H9 (cell line): Measurements from ENCODE around the gene GRB10. TPM values are rescaled to one million over a fixed set of nuclear protein-coding genes. Genes with fewer than 3 reads are reported as not detected.

Experiments
- DNase-seq: peaks from one replicate; pipeline ENCODE4 v3.0.0-alpha.2; 2017
- H2AFZ ChIP-seq: one replicate; pipeline ENCODE4 v1.6.1; 2013; ENCODE audit warnings: mild to moderate bottlenecking, low read length, control low read depth, moderate library complexity
- H2AK5ac ChIP-seq: 2 replicates; pipeline ENCODE4 v1.6.1; 2013; ENCODE audit warnings: low read length, control low read depth, mixed read lengths; ENCODE audit not compliant: insufficient read length
- H2BK120ac ChIP-seq: one replicate; pipeline ENCODE4 v1.6.1; 2013; ENCODE audit warnings: low read depth, mild to moderate bottlenecking, low read length, control low read depth, inconsistent platforms; ENCODE audit not compliant: poor library complexity, severe bottlenecking
- H2BK12ac ChIP-seq: 2 replicates; pipeline ENCODE4 v1.6.1; 2013; ENCODE audit warnings: low read length, control low read depth, mixed read lengths, low read depth; ENCODE audit not compliant: insufficient read length
- H2BK15ac ChIP-seq: 2 replicates; pipeline ENCODE4 v1.6.1; 2013; ENCODE audit warnings: low read depth, low read length, control low read depth
- H2BK20ac ChIP-seq: one replicate; pipeline ENCODE4 v1.6.1; 2013; ENCODE audit warnings: low read depth, mild to moderate bottlenecking, low read length, control low read depth, inconsistent platforms; ENCODE audit not compliant: poor library complexity, severe bottlenecking
- H2BK5ac ChIP-seq: 2 replicates; pipeline ENCODE4 v1.6.1; 2013; ENCODE audit warnings: low read length, control low read depth, mixed read lengths; ENCODE audit not compliant: insufficient read length
- H3K14ac ChIP-seq: 2 replicates; pipeline ENCODE4 v1.6.1; 2013; ENCODE audit warnings: low read length, control low read depth; ENCODE audit not compliant: insufficient read depth
- H3K18ac ChIP-seq: 2 replicates; pipeline ENCODE4 v1.6.1; 2013; ENCODE audit warnings: low read depth, mild to moderate bottlenecking, mixed read lengths, low read length, control low read depth; ENCODE audit not compliant: insufficient read length
- H3K23ac ChIP-seq: 2 replicates; pipeline ENCODE4 v1.6.1; 2013; ENCODE audit warnings: low read length, control low read depth, mixed read lengths, low read depth; ENCODE audit not compliant: insufficient read length
- H3K23me2 ChIP-seq: 2 replicates; pipeline ENCODE4 v1.6.1; 2013; ENCODE audit warnings: low read depth, mild to moderate bottlenecking, mixed read lengths, low read length, control low read depth; ENCODE audit not compliant: insufficient read length, poor library complexity, severe bottlenecking
- H3K27ac ChIP-seq: 2 replicates; pipeline ENCODE4 v1.5.1; 2013; ENCODE audit warnings: low read length, control low read depth, mixed read lengths, low read depth; ENCODE audit not compliant: insufficient read length
- H3K27me3 ChIP-seq: 2 replicates; pipeline ENCODE4 v1.6.1; 2013; ENCODE audit warnings: low read length, control low read depth, inconsistent platforms; ENCODE audit not compliant: insufficient read depth
- H3K4ac ChIP-seq: 2 replicates; pipeline ENCODE4 v1.6.1; 2013; ENCODE audit warnings: low read depth, mild to moderate bottlenecking, control low read depth, inconsistent platforms, low read length, moderate library complexity
- H3K4me1 ChIP-seq: 2 replicates; pipeline ENCODE4 v1.6.1; 2013; ENCODE audit warnings: low read length, control low read depth, inconsistent platforms; ENCODE audit not compliant: insufficient read depth
- H3K4me2 ChIP-seq: 2 replicates; pipeline ENCODE4 v1.6.1; 2013; ENCODE audit warnings: low read length, control low read depth, mixed read lengths; ENCODE audit not compliant: insufficient read length, insufficient read depth
- H3K56ac ChIP-seq: 2 replicates; pipeline ENCODE4 v1.6.1; 2013; ENCODE audit warnings: low read depth, mild to moderate bottlenecking, mixed read lengths, low read length, control low read depth; ENCODE audit not compliant: insufficient read length
- H3K79me1 ChIP-seq: 2 replicates; pipeline ENCODE4 v1.6.1; 2013; ENCODE audit warnings: low read depth, mild to moderate bottlenecking, moderate library complexity, low read length, control low read depth, inconsistent platforms; ENCODE audit not compliant: insufficient read depth, poor library complexity, severe bottlenecking
- H3K79me2 ChIP-seq: 2 replicates; pipeline ENCODE4 v1.6.1; 2013; ENCODE audit warnings: low read length, control low read depth, inconsistent platforms; ENCODE audit not compliant: insufficient read depth
- H3K9ac ChIP-seq: 2 replicates; pipeline ENCODE4 v1.6.1; 2013; ENCODE audit warnings: low read length, control low read depth, mixed read lengths; ENCODE audit not compliant: insufficient read length; ENCODE audit errors: extremely low read depth
- H3K9me3 ChIP-seq: one replicate; pipeline ENCODE4 v1.6.1; 2013; ENCODE audit warnings: low read depth, low read length, inconsistent platforms; ENCODE audit not compliant: control insufficient read depth
- H3T11ph ChIP-seq: one replicate; pipeline ENCODE4 v1.6.1; 2013; ENCODE audit warnings: mild to moderate bottlenecking, low read length, control low read depth, inconsistent platforms
- H4K20me1 ChIP-seq: one replicate; pipeline ENCODE4 v1.6.1; 2013; ENCODE audit not compliant: control insufficient read depth, insufficient read length, insufficient read depth
- H4K5ac ChIP-seq: 2 replicates; pipeline ENCODE4 v1.6.1; 2013; ENCODE audit warnings: low read depth, mild to moderate bottlenecking, mixed read lengths, low read length, control low read depth; ENCODE audit not compliant: insufficient read length
- H4K8ac ChIP-seq: replicated peaks from 2 replicates; pipeline ENCODE4 v1.6.1; 2013; ENCODE audit warnings: low read length, control low read depth, mixed read lengths, low read depth; ENCODE audit not compliant: insufficient read length
- H4K91ac ChIP-seq: 2 replicates; pipeline ENCODE4 v1.6.1; 2013; ENCODE audit warnings: low read depth, mild to moderate bottlenecking, moderate library complexity, mixed read lengths, low read length, control low read depth; ENCODE audit not compliant: insufficient read length
- H3K27ac Mint-ChIP-seq, 3 experiments: 2 replicates in 2 of 3; 3 replicates in 1 of 3; pipeline ENCODE4 v1.8.0; 2020 to 2021; ENCODE audit warnings: mixed read lengths in 3 of 3, mild to moderate bottlenecking in 1 of 3, moderate library complexity in 1 of 3
- H3K27me3 Mint-ChIP-seq: 2 replicates; pipeline ENCODE4 v1.8.0; 2021; ENCODE audit warnings: low read depth, mild to moderate bottlenecking, moderate library complexity, mixed read lengths
- H3K36me3 Mint-ChIP-seq, 3 experiments: 2 replicates in 2 of 3; 3 replicates in 1 of 3; pipeline ENCODE4 v1.8.0; 2020 to 2021; ENCODE audit warnings: low read depth in 3 of 3, mixed read lengths in 3 of 3; ENCODE audit not compliant: insufficient read depth in 1 of 3
- H3K4me1 Mint-ChIP-seq, 2 experiments: 2 replicates each; pipeline ENCODE4 v1.8.0; 2020; ENCODE audit warnings: mixed read lengths in 2 of 2
- H3K4me3 Mint-ChIP-seq, 2 experiments: 2 replicates in 1 of 2; 3 replicates in 1 of 2; pipeline ENCODE4 v1.8.0; 2020 to 2021; ENCODE audit warnings: mild to moderate bottlenecking in 2 of 2, mixed read lengths in 2 of 2, moderate library complexity in 1 of 2
- H3K9me3 Mint-ChIP-seq, 2 experiments: 2 replicates in 1 of 2; 3 replicates in 1 of 2; pipeline ENCODE4 v1.8.0; 2020; ENCODE audit warnings: mild to moderate bottlenecking in 2 of 2, mixed read lengths in 2 of 2, moderate library complexity in 1 of 2
- CTCF ChIP-seq: fragments of 200-600 bp; sonication (generic); conservative IDR thresholded peaks from 3 replicates; pipeline ENCODE4 v1.8.0; 2021; ENCODE audit warnings: antibody characterized with exemption, mild to moderate bottlenecking
- total RNA-seq: library from RNA; stranded (reverse); gene quantifications from 2 replicates; pipeline ENCODE4 v1.2.1, GENCODE V29; 2021

The GRB10 gene
- total RNA-seq, 1 experiment from 2014 or later: 108 TPM

GRCh38 chr7:50645186-50645585 is 137.5 kb downstream of the GRB10 start:
- Histone ChIP-seq H2BK12ac (no peak overlapping the region), H3K27me3 (no peaks in the 10 kb centered on the region), H3K79me1 (no peaks in the 10 kb centered on the region), H3T11ph (no peak overlapping the region), H3K9me3 (no peaks in the 10 kb centered on the region), H2BK20ac (no peak overlapping the region), H3K4me2 (no peak overlapping the region), H4K8ac (no peak overlapping the region), H3K14ac (no peak overlapping the region), H3K27ac (no peak overlapping the region), H2AK5ac (no peak overlapping the region), H4K20me1 (no peaks in the 10 kb centered on the region), H3K23me2 (no peaks in the 10 kb centered on the region), H3K56ac (no peak overlapping the region), H4K5ac (no peak overlapping the region), H3K23ac (no peak overlapping the region), H2BK15ac (no peak overlapping the region), H3K9ac (no peak overlapping the region), H2BK120ac (no peak overlapping the region), H2BK5ac (no peak overlapping the region), H3K79me2 (no peaks in the 10 kb centered on the region), H3K18ac (no peak overlapping the region), H3K4ac (no peak overlapping the region), H2AFZ (no peak overlapping the region), H3K4me1 (no peaks in the 10 kb centered on the region), H4K91ac (no peak overlapping the region)
- H3K36me3 Mint-ChIP-seq: peaks cover 14 to 22% (median 19%) of the 10 kb centered on the region in 3 experiments
- no peaks in the 10 kb centered on the region; a peak in 1 of 5 replicates for H3K9me3 Mint-ChIP-seq
- H3K4me1 Mint-ChIP-seq: peaks cover 15 to 18% of the 10 kb centered on the region in 2 experiments
- no peak for DNase-seq
- no peak overlapping the region for H3K4me3 Mint-ChIP-seq
- no peaks in the 10 kb centered on the region; the same call in 1 of the 2 replicates for H3K27me3 Mint-ChIP-seq
- TF ChIP-seq CTCF: no peak
- no peak overlapping the region for H3K27ac Mint-ChIP-seq
